ENCODE data around the gene PRDM16.
"Not testable (repeated sequence)": the region's sequence is repeated elsewhere in the genome, so short reads cannot be mapped to it uniquely, and the experiment has no call there.

PRDM16 gene

GRCh38 chr1:3236955-3237354 is 168.0 kb downstream of the PRDM16 start:
- no peak for DNase-seq

- DNase-seq: no peak
Measured at GRCh38 chr1:3237570-3237969, 168.6 kb downstream of the PRDM16 start.

DNA sequence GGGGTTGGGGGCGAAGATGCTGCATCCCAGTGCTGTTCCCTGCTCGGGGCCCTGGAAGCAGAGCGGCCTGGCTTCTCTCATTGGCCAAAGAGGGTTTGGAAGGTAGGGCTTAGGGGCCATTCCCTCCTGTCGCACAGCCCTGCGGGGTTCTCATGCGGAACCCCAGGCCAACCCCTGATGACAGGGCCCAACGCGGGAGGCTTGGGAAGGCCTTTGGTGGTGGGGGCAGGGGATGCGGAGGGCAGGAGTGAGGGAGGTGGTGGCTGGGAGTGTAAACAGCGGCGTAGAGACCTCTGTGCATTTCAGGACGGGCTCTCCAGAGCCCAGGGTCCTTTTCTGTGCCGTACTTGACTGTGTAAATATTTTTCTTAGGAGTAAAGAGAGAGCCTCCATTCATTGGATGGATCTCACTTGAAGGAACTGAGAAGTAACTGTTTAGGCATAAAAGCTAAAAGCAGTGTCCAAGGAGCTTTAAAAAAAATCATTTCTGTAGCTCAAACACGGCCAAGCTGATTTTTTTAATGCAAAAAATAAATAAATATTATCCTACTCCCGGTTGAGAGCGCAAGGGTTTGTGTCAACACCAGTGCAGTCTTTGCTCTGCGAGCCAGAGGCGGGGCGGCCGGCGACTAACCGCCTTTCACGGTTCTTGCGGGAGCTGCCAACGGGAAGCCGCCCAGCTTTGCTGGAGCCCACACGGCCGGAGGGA is 169.1 kb downstream of the PRDM16 start:
- no peak for DNase-seq

GRCh38 chr1:3238703-3239278 is 169.8 kb downstream of the PRDM16 start:
- no peak for DNase-seq

GRCh38 chr1:3239991-3240390 is 171.0 kb downstream of the PRDM16 start:
- DNase-seq: not testable (repeated sequence)

DNA sequence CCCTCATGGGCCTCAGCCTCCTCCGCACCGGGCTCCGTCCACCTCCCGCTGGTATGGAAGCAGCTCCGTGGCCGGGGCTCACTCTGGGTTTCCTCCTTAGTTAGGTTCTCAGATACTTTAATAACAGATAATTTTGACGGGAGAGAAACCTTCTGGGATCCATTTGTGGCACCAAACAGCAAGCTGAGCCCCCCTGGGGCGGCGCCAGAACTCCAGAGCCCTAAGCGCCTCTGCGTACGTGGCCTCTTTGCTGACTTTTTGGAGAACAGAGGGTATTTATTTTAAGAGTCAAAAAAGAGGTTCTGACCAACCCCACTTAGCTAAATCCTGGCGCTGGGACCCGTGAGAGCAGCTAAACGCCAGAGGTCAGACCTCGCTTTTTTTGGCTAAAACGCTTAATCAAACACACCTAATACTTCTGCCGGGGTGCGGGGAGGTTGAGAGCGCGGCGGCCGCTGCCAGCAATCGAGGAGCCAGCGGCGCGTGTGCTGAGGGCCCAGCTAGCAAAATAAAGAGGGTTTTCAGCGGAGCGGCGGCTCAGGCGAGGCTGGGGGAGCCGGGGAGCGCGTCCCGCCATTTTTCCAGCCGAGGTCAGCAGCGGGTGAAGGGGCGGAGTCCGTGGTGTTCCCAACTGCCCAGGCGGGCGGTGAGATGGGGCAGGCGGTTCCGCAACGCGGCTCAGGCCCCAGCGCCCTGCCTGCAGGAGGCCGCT is 171.7 kb downstream of the PRDM16 start:
- DNase-seq: no peak

DNA sequence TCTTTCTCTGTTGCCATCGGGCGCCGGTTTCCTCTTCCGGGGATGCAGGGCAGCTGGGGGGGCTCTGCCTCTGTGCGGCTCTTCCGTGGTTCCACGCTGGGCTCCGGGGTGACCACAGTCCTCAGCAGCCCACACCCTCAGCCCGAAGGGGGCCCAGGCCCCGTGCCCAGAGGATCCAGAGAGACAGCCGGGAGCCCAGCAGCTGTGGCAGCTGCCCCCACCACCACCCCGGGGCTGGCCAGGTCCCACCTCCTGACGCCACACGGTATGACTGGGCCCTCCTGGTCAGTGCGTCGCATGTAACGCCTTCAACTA is 172.2 kb downstream of the PRDM16 start:
- DNase-seq: no peak

GRCh38 chr1:3241673-3242407 is 172.8 kb downstream of the PRDM16 start:
- no peak for DNase-seq

DNA sequence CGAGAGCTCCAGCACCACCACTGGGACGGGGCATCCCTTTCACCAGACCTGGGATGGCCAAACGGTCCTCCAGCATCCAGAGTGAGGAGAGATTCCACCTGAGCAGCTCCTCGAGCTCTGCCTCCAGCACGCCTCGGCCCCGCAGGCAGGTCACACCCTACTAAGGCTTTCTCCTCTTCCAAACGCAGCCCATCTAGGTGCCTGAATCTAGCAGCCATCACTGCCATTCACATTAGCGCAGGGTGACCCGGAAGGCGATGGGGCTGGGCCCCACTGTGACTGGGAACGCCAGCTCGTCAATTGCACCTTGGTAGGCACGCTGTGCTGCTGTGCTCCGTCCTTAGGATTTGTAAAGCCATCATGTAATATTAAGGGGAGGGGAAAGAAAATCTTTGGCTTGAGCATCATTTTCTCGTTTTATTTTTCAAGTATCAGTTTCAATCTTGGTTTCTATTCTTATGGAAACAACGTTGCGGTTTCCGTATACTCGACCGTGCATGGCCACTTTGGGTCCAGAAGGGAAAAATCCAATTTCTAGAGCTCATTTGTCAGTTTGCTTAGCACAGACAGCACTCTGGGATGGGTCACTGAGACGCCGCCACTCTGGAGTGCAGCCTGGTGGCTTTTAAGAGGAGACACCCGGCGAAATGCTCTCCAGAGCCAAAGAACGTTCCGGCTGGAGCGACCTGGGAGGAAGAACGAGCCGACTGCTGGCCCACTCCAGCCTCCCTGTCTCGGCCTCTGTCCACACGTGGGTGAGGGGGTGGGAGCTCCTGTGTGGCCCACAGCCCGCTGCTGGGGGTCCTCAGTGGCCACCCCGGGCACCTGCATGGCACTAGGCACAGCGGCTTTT is 173.6 kb downstream of the PRDM16 start:
- DNase-seq: no peak

DNA sequence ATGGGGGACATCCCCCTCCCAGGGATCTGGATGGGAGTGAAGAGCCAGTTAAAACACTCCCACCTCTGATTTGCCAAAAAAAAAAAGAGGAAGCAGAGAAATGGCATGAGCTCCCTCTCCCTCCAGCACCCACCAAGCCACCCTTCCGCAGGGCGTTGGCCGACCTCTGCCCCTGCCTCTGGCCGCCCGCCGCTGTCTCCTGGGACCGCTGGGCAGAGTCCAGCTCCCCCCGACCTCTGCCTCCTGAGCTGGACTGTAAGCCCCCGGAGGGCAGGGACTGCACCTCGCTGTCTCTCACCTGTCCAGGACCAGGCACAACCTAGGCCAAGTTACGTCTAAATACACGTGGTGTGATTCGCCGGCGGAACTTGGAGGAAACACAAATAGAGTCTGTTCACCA is 174.3 kb downstream of the PRDM16 start:
- DNase-seq: no peak

- no peak for DNase-seq
Measured at GRCh38 chr1:3244025-3244926, 175.3 kb downstream of the PRDM16 start.

DNA sequence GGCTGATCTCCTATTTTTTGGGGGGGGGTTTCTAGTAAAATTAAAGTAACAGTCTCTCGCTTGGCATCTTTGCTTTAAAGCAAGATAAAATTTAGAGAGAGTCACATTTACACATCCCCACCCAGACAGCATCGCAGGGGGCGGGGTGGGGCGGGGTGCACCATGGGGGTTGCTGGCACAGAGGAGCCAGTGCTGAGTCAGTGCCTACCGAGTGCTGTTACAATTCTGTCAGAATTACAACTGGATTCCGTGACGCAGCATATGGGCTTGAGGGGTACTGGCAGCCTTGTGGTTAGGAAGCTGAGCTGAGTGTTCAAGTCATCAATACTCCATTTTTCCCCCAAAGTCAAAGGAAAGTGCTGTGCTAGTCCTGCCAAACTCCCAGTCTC is 175.9 kb downstream of the PRDM16 start:
- no peak for DNase-seq

DNA sequence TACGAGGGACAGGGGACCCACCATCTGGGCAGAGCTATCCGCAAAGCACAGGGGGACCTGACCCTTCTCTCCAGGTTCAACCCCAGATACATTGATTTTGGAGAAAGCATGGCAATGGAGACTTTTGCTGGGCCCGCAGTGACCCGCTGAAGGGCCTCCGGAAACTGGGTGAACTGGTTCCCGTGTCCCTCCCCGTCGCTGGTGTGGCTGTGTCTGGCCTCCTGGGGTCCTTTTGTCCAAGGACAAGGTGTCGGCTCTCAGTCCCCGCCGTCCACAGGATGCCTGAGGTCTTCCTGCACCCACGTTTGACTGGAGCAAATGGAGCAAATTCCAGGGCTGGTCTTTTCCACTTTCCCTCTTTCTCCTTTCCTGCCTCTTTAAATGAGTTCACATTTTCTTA is 176.3 kb downstream of the PRDM16 start:
- no peak for DNase-seq

GRCh38 chr1:3245768-3246167 is 176.8 kb downstream of the PRDM16 start:
- no peak for DNase-seq

DNA sequence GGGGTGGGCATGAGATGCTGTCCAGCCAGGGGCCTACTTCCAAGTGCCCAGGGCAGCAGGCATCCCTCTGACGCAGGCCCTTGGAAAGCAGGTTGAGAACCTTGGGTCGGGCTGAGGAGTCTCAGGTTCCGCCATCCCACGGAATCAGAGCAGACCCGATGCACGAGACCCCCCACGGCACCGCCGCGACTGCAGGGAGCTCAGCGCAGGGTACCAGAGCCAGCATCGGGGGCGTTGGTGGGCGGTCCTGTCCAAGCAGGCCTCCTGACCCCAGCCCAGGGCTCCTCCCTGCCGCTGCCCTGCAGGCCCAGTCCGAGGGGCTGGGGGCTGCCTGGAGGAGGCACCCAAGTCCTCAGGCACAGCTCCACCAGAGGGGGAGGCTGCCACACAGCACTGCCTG is 177.2 kb downstream of the PRDM16 start:
- DNase-seq: no peak

DNA sequence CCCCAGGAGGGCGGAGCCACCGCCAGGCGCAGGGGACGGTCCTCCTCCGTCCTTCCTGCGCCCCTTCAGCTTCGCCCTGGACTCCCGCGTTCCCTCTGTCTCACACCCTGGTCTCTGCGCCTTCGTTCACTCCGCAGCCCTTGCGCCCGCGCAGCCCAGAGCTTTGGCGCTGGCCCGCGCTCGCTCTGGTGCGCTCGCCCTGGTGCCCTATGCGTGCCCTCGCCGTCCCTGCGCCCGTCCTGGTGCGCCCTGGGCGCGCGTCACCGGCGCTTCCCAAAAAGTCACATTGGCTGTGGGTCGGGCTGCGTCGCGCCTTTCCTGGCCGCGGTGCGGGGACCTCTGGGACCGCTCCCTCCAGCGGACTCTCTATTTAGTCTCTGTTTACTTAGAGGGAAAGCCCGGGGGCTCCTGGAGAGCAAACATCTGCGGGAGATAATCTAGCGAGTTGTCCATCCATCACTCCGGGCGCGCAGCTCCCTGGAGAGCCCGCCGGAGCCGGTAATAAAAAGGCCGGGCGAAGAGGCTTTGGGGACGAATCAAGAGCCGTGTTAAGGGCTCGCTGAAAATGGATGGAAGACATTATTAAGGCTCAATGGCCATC is 178.6 kb downstream of the PRDM16 start:
- no peak for DNase-seq

DNA sequence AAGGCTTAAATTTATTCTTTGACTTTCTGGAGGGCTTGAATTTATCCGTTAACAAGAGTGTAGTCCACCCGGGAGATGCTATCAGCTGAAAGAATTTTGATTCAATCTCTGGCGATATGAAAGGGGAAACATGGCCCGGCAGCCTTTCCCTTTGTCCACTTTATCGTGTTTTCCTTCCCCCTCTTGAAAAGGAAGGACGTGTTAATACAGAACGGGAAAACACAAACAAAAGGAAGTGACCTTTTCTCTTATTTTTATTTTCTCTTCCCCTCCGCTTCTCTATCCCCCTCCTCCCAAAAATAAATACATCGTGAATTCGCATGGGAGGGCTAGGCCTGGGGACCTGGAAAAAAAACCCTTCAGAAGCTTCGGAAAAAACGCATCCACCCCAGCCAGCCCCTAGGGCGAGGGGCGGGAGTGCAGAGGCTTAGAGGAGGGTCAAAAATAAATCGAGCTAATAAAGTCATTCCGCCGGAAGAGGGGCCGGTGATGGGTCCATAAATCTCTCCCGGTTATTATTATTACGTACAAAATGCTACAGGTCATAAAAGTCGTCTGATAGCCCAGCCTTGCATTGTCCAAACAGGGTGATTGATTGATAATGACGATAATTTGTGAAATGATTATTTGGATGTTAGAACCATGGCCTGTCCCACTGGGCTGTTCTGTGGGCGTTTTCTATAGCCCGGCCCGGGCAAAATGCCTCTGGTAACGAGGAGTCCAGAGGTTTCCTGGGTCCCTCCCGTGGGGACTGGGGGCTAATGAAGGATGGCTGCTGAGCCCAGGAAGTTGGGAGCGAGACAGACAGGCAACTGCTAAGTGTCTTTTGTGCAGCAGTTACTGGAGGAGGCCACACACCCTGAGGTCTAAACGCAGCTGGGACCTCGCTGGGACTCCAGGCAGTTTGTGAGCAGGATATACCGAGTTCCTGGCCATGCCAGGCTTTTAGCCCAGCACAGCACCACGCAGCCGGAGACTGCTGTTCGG is 179.4 kb downstream of the PRDM16 start:
- no peak for DNase-seq

DNA sequence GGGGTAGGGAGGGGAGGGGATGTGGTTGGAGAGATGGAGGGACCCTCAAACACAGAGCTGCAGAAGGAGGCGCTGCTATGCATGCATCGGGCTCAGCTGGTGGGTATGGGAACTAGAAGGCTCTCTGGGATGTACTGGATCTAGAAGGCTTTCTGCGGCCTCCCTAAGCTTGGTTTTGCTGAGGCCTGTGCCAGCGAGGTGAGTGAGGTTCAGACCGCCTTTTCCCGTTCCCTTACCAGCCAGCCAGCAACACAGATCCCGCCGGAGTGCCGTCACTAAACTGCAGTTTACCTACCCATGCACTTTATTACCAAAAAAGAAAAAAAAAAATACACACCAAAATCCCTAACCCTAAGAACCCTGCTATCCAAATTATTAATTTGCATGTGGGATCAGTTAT is 180.2 kb downstream of the PRDM16 start:
- DNase-seq: no peak

DNA sequence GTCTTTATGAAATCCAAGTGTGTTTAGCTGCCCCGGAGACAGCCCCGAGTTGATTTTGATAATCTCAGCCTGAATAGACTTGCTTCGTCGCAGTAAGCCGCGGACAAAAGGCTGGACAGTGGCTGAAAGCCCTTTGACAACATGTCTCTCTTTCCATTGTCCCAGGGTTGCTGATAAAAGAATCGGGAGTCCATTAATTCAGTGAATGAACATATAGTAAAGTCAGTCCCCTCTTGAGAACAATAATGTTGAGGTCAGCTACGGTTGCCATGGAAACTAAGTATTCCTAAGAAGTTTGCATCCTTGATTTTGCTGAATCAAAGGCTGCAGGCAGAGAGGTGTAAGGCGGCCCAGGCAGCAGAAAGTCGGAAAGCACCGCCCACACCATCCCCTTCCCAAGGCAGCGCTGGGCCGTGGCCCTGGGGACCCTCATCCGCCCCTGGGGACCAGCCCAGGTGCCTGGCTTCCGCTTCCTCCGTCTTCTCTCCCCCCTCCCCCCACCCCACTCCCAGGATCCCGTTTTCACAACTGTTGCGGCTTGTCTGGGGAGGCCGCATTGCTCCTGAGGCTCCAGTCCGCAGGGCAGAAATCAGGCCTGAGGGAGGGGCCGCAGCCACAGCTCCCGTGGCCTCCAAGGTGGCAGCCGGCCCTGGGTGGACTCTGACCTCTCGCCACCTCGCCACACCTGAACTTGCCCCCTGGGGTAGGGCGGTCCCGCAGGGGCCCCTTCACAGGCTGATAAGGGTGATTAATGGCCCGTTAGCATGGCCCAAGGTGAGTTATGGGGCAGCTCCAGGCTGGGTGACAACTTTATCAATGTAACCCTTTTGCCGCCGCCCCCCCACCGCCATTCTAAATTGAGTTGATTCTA is 180.9 kb downstream of the PRDM16 start:
- no peak for DNase-seq

Measured in inflammatory macrophage treated with lipopolysaccharide for 4 hours (primary cell).